Stimulated activated CD4-positive, alpha-beta T cell treated with anti-CD3 and anti-CD28 coated beads, Interleukin-4, amount 100 ng/mL, for 4 hours (primary cell): ENCODE data around the gene ADGRG3.

ENCODE experiments used
- DNase-seq, 2 experiments: peaks; one replicate each; pipeline ENCODE4 v3.0.0-alpha.2; 2020

Gene ADGRG3

GRCh38 chr16:57681950-57682728, 14.0 kb downstream of the ADGRG3 start:
- DNase-seq = no peak

DNA sequence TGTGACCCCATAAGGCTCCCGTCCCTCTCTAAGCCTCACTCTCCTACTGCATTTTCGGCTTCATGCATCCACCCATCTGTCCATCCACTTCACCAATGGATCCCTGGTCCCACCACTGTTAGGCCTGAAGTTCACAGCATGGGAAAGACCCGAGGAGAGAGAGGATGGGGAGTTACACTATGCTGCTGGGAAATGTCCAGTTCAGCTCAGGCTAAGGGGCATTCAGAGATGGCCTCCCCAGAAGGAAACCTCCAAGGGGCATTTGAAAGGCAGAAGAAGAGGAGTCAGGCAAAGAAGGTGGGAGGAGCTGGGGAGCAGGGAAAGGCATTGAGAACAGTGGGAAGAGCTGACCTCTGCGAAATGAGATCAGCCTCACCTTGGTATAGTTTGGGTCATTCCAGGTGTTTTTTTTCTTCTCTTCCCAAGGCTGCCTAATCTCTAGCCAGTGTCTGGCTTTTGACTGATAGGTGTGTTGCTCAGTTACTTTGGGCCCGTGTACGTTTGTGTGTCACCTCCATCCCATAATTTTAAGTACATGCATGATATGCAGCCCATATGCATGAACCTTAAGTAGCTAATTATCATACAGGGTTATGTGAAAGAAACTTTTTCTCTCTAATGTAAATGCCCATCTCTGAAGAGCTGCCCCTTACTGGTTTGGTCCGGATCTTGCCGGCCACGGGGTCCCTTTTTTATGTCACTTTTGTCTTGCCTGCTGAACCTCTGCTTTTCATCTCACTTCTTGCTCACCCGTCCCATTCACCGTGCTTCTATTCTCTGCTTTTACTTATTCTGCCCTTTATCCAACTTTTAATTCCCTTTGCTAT, 14.9 kb downstream of the ADGRG3 start:
- no peak for DNase-seq

DNA sequence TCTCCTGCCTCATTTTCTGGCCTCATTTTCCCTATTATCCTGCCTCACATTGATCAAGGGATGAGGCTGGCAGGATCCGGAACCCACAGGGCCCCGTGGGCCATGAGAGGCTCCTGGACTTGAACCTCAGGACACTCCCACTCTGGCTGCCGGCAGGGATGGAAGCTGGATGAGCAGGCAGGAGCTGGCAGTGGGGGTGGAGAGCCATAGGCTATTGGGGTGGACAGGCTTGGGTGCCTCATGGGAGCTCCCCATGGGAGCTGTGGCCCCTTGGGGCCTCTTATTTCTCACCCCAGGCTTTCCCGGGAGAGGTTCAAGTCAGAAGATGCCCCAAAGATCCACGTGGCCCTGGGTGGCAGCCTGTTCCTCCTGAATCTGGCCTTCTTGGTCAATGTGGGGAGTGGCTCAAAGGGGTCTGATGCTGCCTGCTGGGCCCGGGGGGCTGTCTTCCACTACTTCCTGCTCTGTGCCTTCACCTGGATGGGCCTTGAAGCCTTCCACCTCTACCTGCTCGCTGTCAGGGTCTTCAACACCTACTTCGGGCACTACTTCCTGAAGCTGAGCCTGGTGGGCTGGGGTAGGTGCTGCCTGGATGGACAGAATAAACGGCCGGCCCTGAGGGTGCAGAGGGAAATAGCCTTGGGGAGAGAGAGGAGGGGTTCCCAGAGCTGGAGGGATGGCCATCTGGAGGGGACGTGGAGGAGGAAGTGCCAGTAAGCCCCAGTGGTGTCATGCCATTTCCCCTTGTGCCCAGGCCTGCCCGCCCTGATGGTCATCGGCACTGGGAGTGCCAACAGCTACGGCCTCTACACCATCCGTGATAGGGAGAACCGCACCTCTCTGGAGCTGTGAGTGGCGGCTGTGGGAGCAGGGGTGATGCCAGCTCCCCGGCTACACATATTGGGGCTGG, 15.8 kb downstream of the ADGRG3 start:
- no peak for DNase-seq

- no peak for DNase-seq
These were observed 16.7 kb downstream of the ADGRG3 start for GRCh38 chr16:57684626-57685358.

DNA sequence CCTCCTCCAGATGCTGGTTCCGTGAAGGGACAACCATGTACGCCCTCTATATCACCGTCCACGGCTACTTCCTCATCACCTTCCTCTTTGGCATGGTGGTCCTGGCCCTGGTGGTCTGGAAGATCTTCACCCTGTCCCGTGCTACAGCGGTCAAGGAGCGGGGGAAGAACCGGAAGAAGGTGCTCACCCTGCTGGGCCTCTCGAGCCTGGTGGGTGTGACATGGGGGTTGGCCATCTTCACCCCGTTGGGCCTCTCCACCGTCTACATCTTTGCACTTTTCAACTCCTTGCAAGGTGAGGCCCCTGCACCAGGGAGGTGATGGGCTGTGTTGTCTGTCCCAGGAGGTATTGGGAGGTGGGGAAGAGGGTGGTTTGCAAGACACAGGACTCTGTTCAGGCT, 17.5 kb downstream of the ADGRG3 start:
- DNase-seq = no peak

DNA sequence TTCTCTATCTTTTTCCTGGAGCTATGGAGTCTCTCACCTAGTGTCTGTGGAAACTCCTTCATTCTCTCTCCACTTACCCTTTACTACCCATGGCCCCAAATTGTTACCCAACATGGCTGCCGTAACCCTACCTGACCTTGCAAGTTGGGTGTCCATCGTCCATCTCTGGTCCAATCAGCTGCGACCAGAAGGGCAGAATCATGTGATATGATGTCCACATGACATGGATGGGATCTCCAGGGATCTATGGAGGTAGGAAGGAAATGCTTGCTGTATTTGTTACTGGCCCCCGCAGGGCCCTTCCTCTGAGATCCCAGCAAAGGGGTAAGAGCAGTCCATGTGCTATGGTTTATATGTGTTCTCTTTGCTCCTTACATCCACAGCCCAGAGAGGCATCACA, 18.5 kb downstream of the ADGRG3 start:
- DNase-seq = no peak

- DNase-seq = no peak
These were observed 19.3 kb downstream of the ADGRG3 start for GRCh38 chr16:57687363-57687929.

GRCh38 chr16:57688487-57688986, 20.4 kb downstream of the ADGRG3 start:
- DNase-seq = no peak

DNA sequence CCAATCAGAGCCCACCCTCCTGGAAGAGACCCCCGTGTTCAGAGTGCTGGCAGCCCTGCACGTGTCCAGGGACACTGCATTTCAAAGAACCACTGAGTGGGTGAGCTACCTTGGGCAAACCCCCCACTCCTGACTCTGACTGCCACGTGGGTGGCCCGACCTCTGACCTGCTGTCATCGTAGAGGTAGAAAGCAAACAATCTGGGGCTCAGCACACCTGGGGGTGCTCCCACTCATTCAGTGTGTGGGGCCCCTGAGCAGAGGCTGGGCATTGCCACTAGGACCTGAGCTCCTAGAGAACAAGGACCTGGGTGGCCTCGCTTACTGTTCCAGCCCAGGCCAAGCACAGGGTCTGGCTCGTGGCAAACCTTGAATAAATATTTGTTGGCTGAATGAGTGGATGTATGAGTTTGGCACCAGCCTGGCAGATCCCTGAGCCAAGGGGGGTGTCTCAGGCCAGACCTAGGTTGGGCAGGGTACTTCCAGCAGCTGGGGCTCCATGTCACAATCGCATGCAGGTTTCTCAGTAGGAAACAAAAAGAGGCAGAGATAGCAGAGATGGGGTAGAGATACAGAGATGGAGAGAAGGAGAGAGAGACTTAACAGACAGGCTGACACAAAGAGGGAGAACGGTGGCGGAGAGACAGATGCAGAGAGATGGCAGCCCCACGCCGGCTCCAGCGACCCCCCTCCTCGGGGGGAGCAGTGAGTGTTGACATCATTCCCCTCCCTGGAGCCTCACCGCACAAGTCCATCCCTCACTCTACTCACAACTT, 21.1 kb downstream of the ADGRG3 start:
- no peak for DNase-seq

DNA sequence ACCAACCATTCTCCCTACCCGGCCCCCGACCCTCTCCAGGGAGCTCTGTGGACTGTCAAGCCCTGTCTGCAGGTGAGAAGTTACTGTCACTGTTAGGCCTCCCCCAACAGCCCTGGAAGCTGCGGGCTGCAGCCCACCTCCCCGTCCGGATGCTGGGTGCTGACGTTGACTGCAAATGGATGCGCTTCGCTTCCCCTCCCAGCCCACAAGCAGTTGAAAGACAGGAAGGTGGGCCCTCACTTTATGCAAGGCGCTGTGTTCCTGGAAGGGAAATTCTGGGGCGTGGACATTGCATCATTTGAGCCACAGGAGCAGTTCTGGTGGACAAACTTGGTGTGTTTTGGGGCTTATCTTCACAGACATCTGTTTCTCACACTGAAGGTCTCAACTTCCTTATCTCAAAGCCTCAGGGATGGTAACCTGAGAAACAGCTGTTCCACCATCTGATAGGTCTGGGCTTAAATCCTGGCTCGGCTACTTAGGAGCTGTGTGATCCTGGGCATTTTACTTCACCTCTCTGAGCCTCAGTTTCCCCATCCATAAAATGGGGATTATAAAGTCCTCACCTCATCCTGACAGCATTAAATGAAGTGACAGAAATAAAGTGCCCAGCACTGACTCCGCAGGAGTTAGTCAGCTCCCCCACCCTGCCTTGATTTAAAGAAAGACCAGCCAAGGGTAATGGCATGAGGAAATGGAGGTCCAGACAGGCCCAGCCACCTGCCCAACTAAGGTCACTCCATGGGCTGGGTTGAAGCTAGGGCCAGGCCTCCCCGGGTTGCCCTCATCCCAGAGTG, 21.9 kb downstream of the ADGRG3 start:
- DNase-seq = peak in 1 of 2 experiments; percentile 20

GRCh38 chr16:57690782-57691471, 22.8 kb downstream of the ADGRG3 start:
- DNase-seq = no peak

DNA sequence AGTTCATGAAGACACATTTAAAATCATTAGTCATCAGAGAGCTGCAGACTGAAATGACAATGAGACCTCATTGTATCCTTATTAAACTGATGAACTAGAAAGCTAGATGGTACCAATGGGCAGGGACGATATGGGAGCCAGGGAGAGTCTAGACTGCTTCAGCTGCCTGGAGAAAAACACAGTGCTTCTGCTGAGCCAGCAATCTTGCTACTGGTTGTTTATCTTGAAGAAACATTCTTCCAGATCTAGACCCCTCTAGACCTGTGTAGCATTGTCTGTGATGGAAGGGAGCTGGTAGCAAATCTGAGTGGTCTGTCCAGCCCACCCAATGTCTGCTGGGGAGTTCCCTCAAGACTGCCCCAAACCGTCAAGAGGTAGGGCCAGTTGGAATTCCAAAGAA, 24.5 kb downstream of the ADGRG3 start:
- no peak for DNase-seq

GRCh38 chr16:57693550-57693949, 25.4 kb downstream of the ADGRG3 start:
- DNase-seq = no peak

DNA sequence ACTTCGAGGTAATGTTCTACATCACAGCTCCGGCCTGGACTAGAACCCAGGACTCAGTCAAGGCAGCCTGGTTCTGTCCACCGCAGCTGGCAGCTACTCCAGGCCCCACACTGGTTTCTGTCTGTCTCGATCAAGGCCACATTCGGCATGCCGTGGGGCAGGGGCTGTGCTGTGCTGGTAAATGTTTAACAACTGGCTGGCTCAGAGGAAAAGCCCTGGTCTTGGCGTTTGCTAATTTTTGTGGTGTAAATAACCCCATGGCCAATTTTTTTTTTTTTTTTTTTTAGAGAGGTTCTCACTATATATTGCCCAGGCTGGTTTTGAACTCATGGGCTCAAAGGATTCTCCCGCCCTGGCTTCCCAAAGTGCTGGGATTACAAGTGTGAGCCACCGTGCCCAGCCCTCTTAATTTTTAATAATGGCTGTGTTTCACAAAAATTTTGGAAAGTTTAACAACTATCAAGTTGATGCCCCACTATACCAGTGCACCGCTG, 26.2 kb downstream of the ADGRG3 start:
- DNase-seq = no peak

DNA sequence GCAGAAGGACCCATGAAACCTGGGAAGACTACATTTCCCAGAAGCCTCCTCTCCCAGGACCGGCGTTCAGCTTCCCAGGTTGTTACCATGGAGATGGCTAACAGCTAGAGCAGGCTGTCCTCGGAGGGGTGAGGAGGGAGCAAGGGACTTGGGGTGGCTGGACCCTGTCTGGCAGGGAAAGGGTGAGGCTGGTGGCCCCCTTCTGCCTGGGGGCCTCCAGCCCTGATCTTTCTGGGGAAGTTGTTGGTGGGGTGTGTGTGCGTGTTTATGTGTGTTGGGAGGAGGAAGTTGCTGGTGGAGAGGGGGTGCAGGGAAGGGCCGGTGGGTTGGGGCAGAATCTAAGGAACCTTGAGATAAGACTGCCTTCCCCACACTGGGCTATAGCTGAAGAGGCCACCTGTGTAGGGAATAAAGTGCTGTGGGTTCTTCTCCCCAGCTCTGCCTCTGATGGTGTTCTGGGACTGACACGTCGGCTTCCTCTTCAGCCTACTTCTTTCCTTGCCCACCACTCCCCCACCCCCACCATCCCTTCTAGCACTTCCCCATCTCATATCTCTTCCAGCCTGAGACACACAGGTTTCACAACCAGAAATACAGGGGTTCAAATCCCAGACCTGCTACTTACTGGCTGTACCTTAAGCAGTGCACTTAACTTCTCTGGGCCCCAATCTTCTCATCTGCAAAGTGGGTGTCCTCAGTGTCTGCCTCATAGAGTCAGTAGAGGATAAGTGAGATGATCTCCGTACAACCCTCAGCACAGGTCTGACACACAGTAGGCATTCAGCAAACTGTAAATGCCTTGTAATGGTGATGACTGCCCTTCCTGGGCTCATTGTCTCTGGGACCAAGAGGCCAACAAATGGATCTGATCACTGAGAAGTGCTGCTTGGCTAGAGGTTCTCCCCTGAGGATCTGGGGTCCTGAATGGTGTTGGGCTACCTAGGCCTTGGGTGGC, 26.9 kb downstream of the ADGRG3 start, which contains the start of gene DRC7:
TSS of gene DRC7 (plus strand) at position 82 of the 955 bp plus-strand sequence. CDS start 3,144 bp downstream, outside the sequence.
- DNase-seq = peak in 1 of 2 experiments; percentile 8

- DNase-seq = no peak
These were observed 27.6 kb downstream of the ADGRG3 start for GRCh38 chr16:57695680-57696069.

GRCh38 chr16:57696240-57696639, 28.1 kb downstream of the ADGRG3 start:
- no peak for DNase-seq
